ENCODE data around the gene MYBPC2.

Gene MYBPC2

GRCh38 chr19:50401605-50402450 is 30.9 kb upstream of the MYBPC2 start:
- TF ChIP-seq CTCF (IDR thresholded peaks at IDR 0.05; ENCODE audit: low read depth, low read length, missing control alignments) = no peak
- no peak overlapping the region for H3K4me3 ChIP-seq (ENCODE audit: low read depth, low read length)
- no peak for DNase-seq (ENCODE audit: low read depth)

- no peak overlapping the region for H3K4me3 ChIP-seq (ENCODE audit: low read depth, low read length)
- DNase-seq (ENCODE audit: low read depth) = no peak
- no peak for TF ChIP-seq CTCF (IDR thresholded peaks at IDR 0.05; ENCODE audit: low read depth, low read length, missing control alignments)
Measured at GRCh38 chr19:50402544-50403301, 30.0 kb upstream of the MYBPC2 start.

- DNase-seq (ENCODE audit: low read depth) = no peak
- H3K4me3 ChIP-seq (ENCODE audit: low read depth, low read length) = no peak overlapping the region
- TF ChIP-seq CTCF (IDR thresholded peaks at IDR 0.05; ENCODE audit: low read depth, low read length, missing control alignments) = no peak
Measured at GRCh38 chr19:50406156-50406820, 26.4 kb upstream of the MYBPC2 start.

- TF ChIP-seq CTCF (IDR thresholded peaks at IDR 0.05; ENCODE audit: low read depth, low read length, missing control alignments) = no peak
- no peak for DNase-seq (ENCODE audit: low read depth)
- H3K4me3 ChIP-seq (ENCODE audit: low read depth, low read length) = no peak overlapping the region
Measured at GRCh38 chr19:50406829-50407228, 25.9 kb upstream of the MYBPC2 start.

GRCh38 chr19:50409347-50409746 is 23.3 kb upstream of the MYBPC2 start:
- no peak for DNase-seq (ENCODE audit: low read depth)
- TF ChIP-seq CTCF (IDR thresholded peaks at IDR 0.05; ENCODE audit: low read depth, low read length, missing control alignments) = no peak
- H3K4me3 ChIP-seq (ENCODE audit: low read depth, low read length) = no peak overlapping the region

GRCh38 chr19:50410109-50410508 is 22.6 kb upstream of the MYBPC2 start:
- no peak for TF ChIP-seq CTCF (IDR thresholded peaks at IDR 0.05; ENCODE audit: low read depth, low read length, missing control alignments)
- H3K4me3 ChIP-seq (ENCODE audit: low read depth, low read length) = no peak overlapping the region
- no peak for DNase-seq (ENCODE audit: low read depth)

All from GM12864 (cell line).